GM19324 (cell line): ENCODE measurements around the gene U2AF2.
"Not testable (repeated sequence)": the region's sequence is repeated elsewhere in the genome, so short reads cannot be mapped to it uniquely, and the experiment has no call there.

Source experiments
- ATAC-seq: cut with Tn5 transposase; IDR thresholded peaks from one replicate; pipeline ENCODE4 v1.9.1; 2021; ENCODE audit warnings: mild to moderate bottlenecking, moderate library complexity; ENCODE audit not compliant: unreplicated experiment, low FRiP score

Gene U2AF2

GRCh38 chr19:55700813-55701212 is 46.0 kb downstream of the U2AF2 start:
- ATAC-seq = no peak

- no peak for ATAC-seq
Observed at GRCh38 chr19:55702131-55702627, 47.3 kb downstream of the U2AF2 start.

GRCh38 chr19:55703790-55704215 is 49.0 kb downstream of the U2AF2 start:
- no peak for ATAC-seq

- ATAC-seq = no peak
Observed at GRCh38 chr19:55704494-55705245, 49.8 kb downstream of the U2AF2 start.

GRCh38 chr19:55705972-55706371 is 51.1 kb downstream of the U2AF2 start:
- no peak for ATAC-seq

GRCh38 chr19:55711719-55712118 is 56.9 kb downstream of the U2AF2 start:
- no peak for ATAC-seq

- ATAC-seq = no peak
Observed at GRCh38 chr19:55712804-55713631, 58.2 kb downstream of the U2AF2 start.

- no peak for ATAC-seq
Observed at GRCh38 chr19:55716531-55716930, 61.7 kb downstream of the U2AF2 start.

GRCh38 chr19:55717251-55717650 is 62.4 kb downstream of the U2AF2 start:
- ATAC-seq = no peak

- not testable (repeated sequence) for ATAC-seq
Observed at GRCh38 chr19:55717879-55718711, 63.3 kb downstream of the U2AF2 start.

- no peak for ATAC-seq
Observed at GRCh38 chr19:55720214-55720746, 65.4 kb downstream of the U2AF2 start.

- no peak for ATAC-seq
Observed at GRCh38 chr19:55720801-55721200, 66.0 kb downstream of the U2AF2 start.

- ATAC-seq = no peak
Observed at GRCh38 chr19:55723491-55723890, 68.7 kb downstream of the U2AF2 start.
